Measurements from ENCODE around the gene NR5A1. TPM values are rescaled to one million over a fixed set of nuclear protein-coding genes. Genes with fewer than 3 reads are reported as not detected.

NR5A1 gene
- total and polyA plus RNA-seq, 2 of the 13 experiments (the other 11 are each of a cell fraction or from before 2014, with no cell fraction given) = 28.9 to 44.7 TPM

DNA sequence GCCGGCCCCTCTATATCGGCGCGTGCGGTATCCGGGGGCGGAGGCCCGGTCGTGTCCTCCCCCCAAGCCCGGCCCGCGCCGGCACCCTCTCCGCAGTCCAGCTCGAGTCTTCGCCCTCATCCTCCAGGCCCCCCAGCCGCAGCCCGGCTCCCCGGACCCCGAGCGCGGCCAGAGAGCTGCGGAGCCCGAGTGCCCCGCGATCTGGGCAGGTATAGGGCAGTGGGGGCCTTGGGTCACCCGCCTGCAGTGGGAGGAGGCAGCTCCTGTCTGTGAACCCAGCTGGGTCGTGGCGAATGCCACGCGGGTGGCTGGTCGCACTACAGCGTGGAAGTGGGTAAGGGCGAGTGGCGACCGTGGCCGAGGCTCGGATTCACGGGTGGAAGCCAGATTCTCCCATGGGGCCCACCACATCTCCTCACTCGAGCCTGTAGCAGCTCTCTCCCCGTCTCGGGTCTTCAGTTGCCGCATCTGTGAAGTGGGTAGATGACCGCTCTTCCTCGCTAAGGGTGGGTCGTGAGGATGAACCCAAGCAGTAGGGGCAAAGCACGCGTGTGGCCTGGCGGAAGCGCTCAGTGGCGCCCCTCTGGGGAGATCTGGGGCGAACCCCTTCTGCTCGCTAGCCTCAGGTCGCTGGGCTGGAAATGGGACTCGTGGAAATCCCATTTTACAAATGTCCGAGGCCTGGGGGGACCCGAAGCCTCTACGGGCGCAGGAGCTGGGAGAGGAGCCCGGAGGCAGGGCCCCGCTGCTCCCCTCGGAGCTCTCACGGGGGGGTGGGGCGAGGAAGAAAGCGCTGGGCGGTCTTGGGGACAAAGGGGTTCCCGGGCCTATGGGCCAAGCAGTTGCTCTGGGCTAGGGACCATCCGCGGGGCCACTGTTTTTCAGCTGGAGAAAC is 1.9 kb downstream of the NR5A1 start:
- H4K20me1 ChIP-seq (ENCODE audit: insufficient read depth, low read length) = no peaks in the 10 kb centered on the region
- FAIRE-seq (no peak), ATAC-seq (no peak), DNase-seq (ENCODE audit: low spot score) (no peak)
- H3K36me3 ChIP-seq (replicated peaks in 1 of 2; ENCODE audit: control insufficient read depth in 1 of 2, insufficient read depth in 2 of 2, low read length in 2 of 2) = peaks cover 5% of the 10 kb centered on the region in 2 experiments; a peak in 2 of 5 replicates
- H3K9me3 ChIP-seq (ENCODE audit: low read length) = no peaks in the 10 kb centered on the region
- H3K27ac ChIP-seq (ENCODE audit: extremely low read length, insufficient read depth, low read length) = no peak overlapping the region
- H2AFZ ChIP-seq (ENCODE audit: low read length) = no peak overlapping the region
- H3K79me2 ChIP-seq (ENCODE audit: insufficient read depth, low read length) = peaks cover 21% of the 10 kb centered on the region
- ChIA-PET POLR2A (interaction anchor here (0.6 to 2.1 kb wide), 3 partner anchors 7 to 92 kb away, joined by 3 to 6 read pairs (median 3); no protein-coding TSS in a partner anchor), CTCF (ENCODE audit: low intra/inter-chr PET ratio, low total read pairs) (no interaction called here)
- intact Hi-C loops (cut with micrococcal nuclease; ENCODE audit: unreplicated experiment) = no loop called here
- H3K9ac ChIP-seq (ENCODE audit: insufficient read depth, low read depth, low read length) = peak overlapping the region; percentile 86
- WGBS (ENCODE audit: low lambda C conversion rate) = 94% methylated on average over 38 of the region's 69 CpGs
- H3K4me2 ChIP-seq (ENCODE audit: low read depth, low read length) = peak overlapping the region; percentile 86
- in situ Hi-C loops (cut with HindIII; ENCODE audit: extremely low pct_ligation_motif_present, low pct_unique_long_range_greater_than_20kb) = no loop called here
- H3K4me1 ChIP-seq (ENCODE audit: insufficient read depth, low read length) = peaks cover 26% of the 10 kb centered on the region
- no TSS peak for BruUV-seq (replicated peaks)
- no peaks in the 10 kb centered on the region for H3K27me3 ChIP-seq (ENCODE audit: control insufficient read depth in 1 of 2, insufficient read depth in 2 of 2, low read length in 2 of 2)
- peak overlapping the region; percentile 79 to 88 (median 80); a peak in 4 of 6 replicates for H3K4me3 ChIP-seq (replicated peaks in 1 of 3; ENCODE audit: insufficient read depth in 1 of 3, low read depth in 2 of 3, low read length in 3 of 3)
- TF ChIP-seq NFATC3 (CRISPR knock-in tag; IDR thresholded peaks at IDR 0.05) (no peak), SMYD3 (CRISPR knock-in tag; IDR thresholded peaks at IDR 0.05) (no peak), ZNF572 (CRISPR knock-in tag; IDR thresholded peaks at IDR 0.05) (0 out of 2 replicates have a peak, but pooled peaks have one; percentile 54), ZBTB38 (CRISPR knock-in tag; IDR thresholded peaks at IDR 0.05) (peak; percentile 86; the same call in 1 of the 2 replicates), FOXP1 (IDR thresholded peaks at IDR 0.05) (no peak), FOXP1 (CRISPR knock-in tag; IDR thresholded peaks at IDR 0.05) (no peak), PRPF4 (IDR thresholded peaks at IDR 0.05; ENCODE audit: low read depth, low read length, poor library complexity, severe bottlenecking) (no peak), MTA1 (CRISPR knock-in tag; IDR thresholded peaks at IDR 0.05; ENCODE audit: borderline replicate concordance) (peak; percentile 67; the same call in 1 of the 2 replicates), FOXC1 (CRISPR knock-in tag; IDR thresholded peaks at IDR 0.05; ENCODE audit: borderline replicate concordance) (no peak), PHF21A (CRISPR knock-in tag; IDR thresholded peaks at IDR 0.05) (no peak), KDM5B (CRISPR knock-in tag; IDR thresholded peaks at IDR 0.05; ENCODE audit: borderline replicate concordance) (no peak), HOXA5 (CRISPR knock-in tag; IDR thresholded peaks at IDR 0.05) (no peak), NAIF1 (CRISPR knock-in tag; IDR thresholded peaks at IDR 0.05; ENCODE audit: borderline replicate concordance) (no peak), ZFP37 (CRISPR knock-in tag; IDR thresholded peaks at IDR 0.05; ENCODE audit: borderline replicate concordance) (no peak), HMGA1 (CRISPR knock-in tag; conservative IDR thresholded peaks at IDR 0.05) (no peak), JARID2 (CRISPR knock-in tag; IDR thresholded peaks at IDR 0.05; ENCODE audit: insufficient replicate concordance) (no peak), TP53 (CRISPR knock-in tag; conservative IDR thresholded peaks at IDR 0.05) (no peak), YY1 (IDR thresholded peaks at IDR 0.05; ENCODE audit: insufficient read depth, insufficient replicate concordance, low read depth, low read length) (no peak), ZNF652 (CRISPR knock-in tag; IDR thresholded peaks at IDR 0.05; ENCODE audit: borderline replicate concordance, low read depth) (no peak), NONO (IDR thresholded peaks at IDR 0.05) (no peak), NONO (CRISPR knock-in tag; conservative IDR thresholded peaks at IDR 0.05) (no peak), RXRA (CRISPR knock-in tag; IDR thresholded peaks at IDR 0.05) (peak; percentile 26; the same call in 1 of the 2 replicates), POLR2A (IDR thresholded peaks at IDR 0.05; ENCODE audit: insufficient read depth in 1 of 2, low read depth in 2 of 2, low read length in 2 of 2) (no peak)
- TF ChIP-seq, protein P1, sequence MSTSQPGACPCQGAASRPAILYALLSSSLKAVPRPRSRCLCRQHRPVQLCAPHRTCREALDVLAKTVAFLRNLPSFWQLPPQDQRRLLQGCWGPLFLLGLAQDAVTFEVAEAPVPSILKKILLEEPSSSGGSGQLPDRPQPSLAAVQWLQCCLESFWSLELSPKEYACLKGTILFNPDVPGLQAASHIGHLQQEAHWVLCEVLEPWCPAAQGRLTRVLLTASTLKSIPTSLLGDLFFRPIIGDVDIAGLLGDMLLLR (CRISPR knock-in tag; IDR thresholded peaks at IDR 0.05) = no peak
- TF ChIP-seq, protein P2, sequence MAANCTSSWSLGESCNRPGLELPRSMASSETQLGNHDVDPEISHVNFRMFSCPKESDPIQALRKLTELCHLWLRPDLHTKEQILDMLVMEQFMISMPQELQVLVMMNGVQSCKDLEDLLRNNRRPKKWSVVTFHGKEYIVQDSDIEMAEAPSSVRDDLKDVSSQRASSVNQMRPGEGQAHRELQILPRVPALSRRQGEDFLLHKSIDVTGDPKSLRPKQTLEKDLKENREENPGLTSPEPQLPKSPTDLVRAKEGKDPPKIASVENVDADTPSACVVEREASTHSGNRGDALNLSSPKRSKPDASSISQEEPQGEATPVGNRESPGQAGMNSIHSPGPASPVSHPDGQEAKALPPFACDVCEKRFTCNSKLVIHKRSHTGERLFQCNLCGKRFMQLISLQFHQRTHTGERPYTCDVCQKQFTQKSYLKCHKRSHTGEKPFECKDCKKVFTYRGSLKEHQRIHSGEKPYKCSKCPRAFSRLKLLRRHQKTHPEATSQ (CRISPR knock-in tag; IDR thresholded peaks at IDR 0.05; ENCODE audit: borderline replicate concordance) = no peak
